ENCODE data around the gene ITIH3. TPM values are rescaled to one million over a fixed set of nuclear protein-coding genes. Genes with fewer than 3 reads are reported as not detected.

ITIH3 gene
- polyA plus RNA-seq, 1 donor from 2014 or later, result not detected

GRCh38 chr3:52824037-52824436, 29.4 kb downstream of the ITIH3 start:
- no peak for TF ChIP-seq RAD21 (conservative IDR thresholded peaks at IDR 0.05)
- TF ChIP-seq SMC3 (conservative IDR thresholded peaks at IDR 0.05; ENCODE audit: poor library complexity), result no peak
- no peak for TF ChIP-seq MXI1 (conservative IDR thresholded peaks at IDR 0.05; ENCODE audit: poor library complexity, severe bottlenecking)
- no peak for TF ChIP-seq CTCF (IDR thresholded peaks at IDR 0.05; ENCODE audit: poor library complexity, severe bottlenecking)
- no peak for TF ChIP-seq POLR2AphosphoS5 (IDR thresholded peaks at IDR 0.05)
- TF ChIP-seq EZH2 (IDR thresholded peaks at IDR 0.05; ENCODE audit: borderline replicate concordance, insufficient read depth, low read length, poor library complexity, severe bottlenecking), result no peak
- no peak for TF ChIP-seq REST (IDR thresholded peaks at IDR 0.05; ENCODE audit: borderline replicate concordance)
- TF ChIP-seq TAF1 (IDR thresholded peaks at IDR 0.05; ENCODE audit: low read depth), result no peak
- no peak for TF ChIP-seq EP300 (conservative IDR thresholded peaks at IDR 0.05; ENCODE audit: poor library complexity, severe bottlenecking)
- H4K20me1 ChIP-seq (ENCODE audit: insufficient read depth), result no peaks in the 10 kb centered on the region
- no peak overlapping the region for H3K4me3 ChIP-seq (ENCODE audit: low read length)
- no peaks in the 10 kb centered on the region for H3K27me3 ChIP-seq (ENCODE audit: insufficient read depth, low read depth, low read length)
- H3K79me2 ChIP-seq (replicated peaks; ENCODE audit: insufficient read depth, low read length), result no peaks in the 10 kb centered on the region
- no peak overlapping the region for H3K27ac ChIP-seq (ENCODE audit: low read length)
- no peaks in the 10 kb centered on the region for H3F3A ChIP-seq (ENCODE audit: insufficient read depth, low read length, poor library complexity, severe bottlenecking)
- H3K9me2 ChIP-seq (ENCODE audit: insufficient read depth, low read length), result no peaks in the 10 kb centered on the region
- H3K9me3 ChIP-seq (ENCODE audit: low read length), result no peaks in the 10 kb centered on the region
- H3K36me3 ChIP-seq (ENCODE audit: insufficient read depth, low read length), result no peaks in the 10 kb centered on the region
- no peak overlapping the region for H3K9ac ChIP-seq (ENCODE audit: low read length)
- H3K4me2 ChIP-seq (ENCODE audit: low read length), result no peak overlapping the region
- no peak overlapping the region for H2AFZ ChIP-seq (ENCODE audit: low read depth, low read length)

GRCh38 chr3:52827441-52827840, 32.8 kb downstream of the ITIH3 start:
- Histone ChIP-seq H3K27ac (ENCODE audit: low read length) (no peak overlapping the region), H3K4me3 (ENCODE audit: low read length) (no peak overlapping the region), H3K4me2 (ENCODE audit: low read length) (no peak overlapping the region), H3K9ac (ENCODE audit: low read length) (no peak overlapping the region), H3K9me3 (ENCODE audit: low read length) (no peaks in the 10 kb centered on the region), H3K27me3 (ENCODE audit: insufficient read depth, low read depth, low read length) (no peaks in the 10 kb centered on the region), H3K36me3 (ENCODE audit: insufficient read depth, low read length) (no peaks in the 10 kb centered on the region), H3F3A (ENCODE audit: insufficient read depth, low read length, poor library complexity, severe bottlenecking) (no peaks in the 10 kb centered on the region), H3K79me2 (replicated peaks; ENCODE audit: insufficient read depth, low read length) (no peaks in the 10 kb centered on the region), H3K9me2 (ENCODE audit: insufficient read depth, low read length) (no peaks in the 10 kb centered on the region), H4K20me1 (ENCODE audit: insufficient read depth) (no peaks in the 10 kb centered on the region), H2AFZ (ENCODE audit: low read depth, low read length) (no peak overlapping the region)
- TF ChIP-seq POLR2AphosphoS5 (IDR thresholded peaks at IDR 0.05) (no peak), EP300 (conservative IDR thresholded peaks at IDR 0.05; ENCODE audit: poor library complexity, severe bottlenecking) (no peak), EZH2 (IDR thresholded peaks at IDR 0.05; ENCODE audit: borderline replicate concordance, insufficient read depth, low read length, poor library complexity, severe bottlenecking) (no peak), SMC3 (conservative IDR thresholded peaks at IDR 0.05; ENCODE audit: poor library complexity) (no peak)

Measured in neural cell (in vitro differentiated cells).